Activated naive CD8-positive, alpha-beta T cell treated with anti-CD3 and anti-CD28 coated beads for 36 hours (primary cell): ENCODE results near the gene FGF12. TPM values are rescaled to one million over a fixed set of nuclear protein-coding genes. Genes with fewer than 3 reads are reported as not detected.

Experiments
- DNase-seq: peaks from one replicate; pipeline ENCODE4 v3.0.0; 2021
- H3K27ac Mint-ChIP-seq: one replicate; pipeline ENCODE4 v1.8.0; 2022; ENCODE audit warnings: mild to moderate bottlenecking, moderate library complexity, mixed read lengths
- H3K27me3 Mint-ChIP-seq: one replicate; pipeline ENCODE4 v1.8.0; 2022; ENCODE audit warnings: mild to moderate bottlenecking, mixed read lengths
- H3K36me3 Mint-ChIP-seq: one replicate; pipeline ENCODE4 v1.8.0; 2021; ENCODE audit warnings: mild to moderate bottlenecking, mixed read lengths
- H3K4me1 Mint-ChIP-seq: one replicate; pipeline ENCODE4 v1.8.0; 2021; ENCODE audit warnings: mixed read lengths
- H3K4me3 Mint-ChIP-seq: one replicate; pipeline ENCODE4 v1.8.0; 2022; ENCODE audit warnings: mild to moderate bottlenecking, moderate library complexity, mixed read lengths
- H3K9me3 Mint-ChIP-seq: one replicate; pipeline ENCODE4 v1.8.0; 2022; ENCODE audit warnings: mixed read lengths
- total RNA-seq, 2 experiments: library from RNA; stranded (reverse); gene quantifications; one replicate each; pipeline ENCODE4 v1.2.3, GENCODE V29; 2021

The FGF12 gene
- total RNA-seq, 2 experiments from 2014 or later, result not detected

GRCh38 chr3:192155194-192155593, 572.1 kb downstream of the FGF12 start:
- DNase-seq, result no peak
- H3K9me3 Mint-ChIP-seq, result peaks cover 5% of the 10 kb centered on the region
- no peaks in the 10 kb centered on the region for H3K36me3 Mint-ChIP-seq
- peaks cover 3% of the 10 kb centered on the region for H3K27me3 Mint-ChIP-seq
- no peaks in the 10 kb centered on the region for H3K4me1 Mint-ChIP-seq
- H3K27ac Mint-ChIP-seq, result no peak overlapping the region
- H3K4me3 Mint-ChIP-seq, result no peak overlapping the region

GRCh38 chr3:192133271-192133670, 594.1 kb downstream of the FGF12 start:
- H3K27me3 Mint-ChIP-seq, result no peaks in the 10 kb centered on the region
- no peak overlapping the region for H3K27ac Mint-ChIP-seq
- no peak overlapping the region for H3K4me3 Mint-ChIP-seq
- no peak for DNase-seq
- peaks cover 8% of the 10 kb centered on the region for H3K9me3 Mint-ChIP-seq
- no peaks in the 10 kb centered on the region for H3K4me1 Mint-ChIP-seq
- no peaks in the 10 kb centered on the region for H3K36me3 Mint-ChIP-seq

- Mint-ChIP-seq H3K27me3 (no peaks in the 10 kb centered on the region), H3K9me3 (peaks cover 8% of the 10 kb centered on the region), H3K4me1 (no peaks in the 10 kb centered on the region), H3K4me3 (no peak overlapping the region), H3K27ac (no peak overlapping the region), H3K36me3 (no peaks in the 10 kb centered on the region)
- peak; percentile 5 for DNase-seq
Observed at GRCh38 chr3:192130534-192131132, 596.7 kb downstream of the FGF12 start.

GRCh38 chr3:192129586-192129985, 597.8 kb downstream of the FGF12 start:
- H3K4me1 Mint-ChIP-seq, result no peaks in the 10 kb centered on the region
- DNase-seq, result no peak
- H3K36me3 Mint-ChIP-seq, result no peaks in the 10 kb centered on the region
- H3K27me3 Mint-ChIP-seq, result no peaks in the 10 kb centered on the region
- peaks cover 8% of the 10 kb centered on the region for H3K9me3 Mint-ChIP-seq
- H3K4me3 Mint-ChIP-seq, result no peak overlapping the region
- H3K27ac Mint-ChIP-seq, result no peak overlapping the region

- Mint-ChIP-seq H3K9me3 (peaks cover 8% of the 10 kb centered on the region), H3K4me1 (no peaks in the 10 kb centered on the region), H3K36me3 (no peaks in the 10 kb centered on the region), H3K27me3 (no peaks in the 10 kb centered on the region), H3K4me3 (no peak overlapping the region), H3K27ac (no peak overlapping the region)
- DNase-seq, result no peak
Observed at GRCh38 chr3:192128922-192129321, 598.4 kb downstream of the FGF12 start.

GRCh38 chr3:192128060-192128459, 599.3 kb downstream of the FGF12 start:
- Mint-ChIP-seq H3K27me3 (no peaks in the 10 kb centered on the region), H3K9me3 (peaks cover 8% of the 10 kb centered on the region), H3K36me3 (no peaks in the 10 kb centered on the region), H3K4me1 (no peaks in the 10 kb centered on the region), H3K27ac (no peak overlapping the region), H3K4me3 (no peak overlapping the region)
- no peak for DNase-seq

GRCh38 chr3:192122832-192123594, 604.3 kb downstream of the FGF12 start:
- no peak for DNase-seq
- H3K4me3 Mint-ChIP-seq, result no peak overlapping the region
- no peaks in the 10 kb centered on the region for H3K27me3 Mint-ChIP-seq
- no peaks in the 10 kb centered on the region for H3K9me3 Mint-ChIP-seq
- H3K4me1 Mint-ChIP-seq, result no peaks in the 10 kb centered on the region
- H3K36me3 Mint-ChIP-seq, result no peaks in the 10 kb centered on the region
- no peak overlapping the region for H3K27ac Mint-ChIP-seq

- DNase-seq, result no peak
- Mint-ChIP-seq H3K4me1 (no peaks in the 10 kb centered on the region), H3K27ac (no peak overlapping the region), H3K36me3 (no peaks in the 10 kb centered on the region), H3K9me3 (no peaks in the 10 kb centered on the region), H3K27me3 (no peaks in the 10 kb centered on the region), H3K4me3 (no peak overlapping the region)
Observed at GRCh38 chr3:192121923-192122322, 605.4 kb downstream of the FGF12 start.

- no peaks in the 10 kb centered on the region for H3K36me3 Mint-ChIP-seq
- H3K4me1 Mint-ChIP-seq, result no peaks in the 10 kb centered on the region
- no peak overlapping the region for H3K27ac Mint-ChIP-seq
- no peak overlapping the region for H3K4me3 Mint-ChIP-seq
- no peak for DNase-seq
- peaks cover 4% of the 10 kb centered on the region for H3K9me3 Mint-ChIP-seq
- H3K27me3 Mint-ChIP-seq, result no peaks in the 10 kb centered on the region
Observed at GRCh38 chr3:192108820-192109219, 618.5 kb downstream of the FGF12 start.

GRCh38 chr3:192106543-192106942, 620.8 kb downstream of the FGF12 start:
- no peak for DNase-seq
- H3K27me3 Mint-ChIP-seq, result no peaks in the 10 kb centered on the region
- H3K27ac Mint-ChIP-seq, result no peak overlapping the region
- no peaks in the 10 kb centered on the region for H3K36me3 Mint-ChIP-seq
- no peak overlapping the region for H3K4me3 Mint-ChIP-seq
- H3K4me1 Mint-ChIP-seq, result no peaks in the 10 kb centered on the region
- H3K9me3 Mint-ChIP-seq, result peaks cover 1% of the 10 kb centered on the region

GRCh38 chr3:192092388-192093005, 634.8 kb downstream of the FGF12 start:
- H3K27ac Mint-ChIP-seq, result no peak overlapping the region
- H3K27me3 Mint-ChIP-seq, result no peaks in the 10 kb centered on the region
- H3K9me3 Mint-ChIP-seq, result peaks cover 2% of the 10 kb centered on the region
- H3K36me3 Mint-ChIP-seq, result no peaks in the 10 kb centered on the region
- H3K4me3 Mint-ChIP-seq, result no peak overlapping the region
- H3K4me1 Mint-ChIP-seq, result no peaks in the 10 kb centered on the region
- DNase-seq, result no peak

GRCh38 chr3:192091831-192092230, 635.5 kb downstream of the FGF12 start:
- H3K9me3 Mint-ChIP-seq, result peaks cover 2% of the 10 kb centered on the region
- H3K27me3 Mint-ChIP-seq, result no peaks in the 10 kb centered on the region
- H3K4me1 Mint-ChIP-seq, result no peaks in the 10 kb centered on the region
- H3K27ac Mint-ChIP-seq, result no peak overlapping the region
- H3K4me3 Mint-ChIP-seq, result no peak overlapping the region
- DNase-seq, result no peak
- no peaks in the 10 kb centered on the region for H3K36me3 Mint-ChIP-seq

- Mint-ChIP-seq H3K27me3 (no peaks in the 10 kb centered on the region), H3K4me3 (no peak overlapping the region), H3K9me3 (peaks cover 2% of the 10 kb centered on the region), H3K4me1 (no peaks in the 10 kb centered on the region), H3K27ac (no peak overlapping the region), H3K36me3 (no peaks in the 10 kb centered on the region)
- DNase-seq, result no peak
Observed at GRCh38 chr3:192090586-192090985, 636.8 kb downstream of the FGF12 start.
